ENCODE results near the gene NAA10. TPM values are rescaled to one million over a fixed set of nuclear protein-coding genes. Genes with fewer than 3 reads are reported as not detected.

The NAA10 gene
- total RNA-seq, 1 donor from 2014 or later, result 80.6 TPM

DNA sequence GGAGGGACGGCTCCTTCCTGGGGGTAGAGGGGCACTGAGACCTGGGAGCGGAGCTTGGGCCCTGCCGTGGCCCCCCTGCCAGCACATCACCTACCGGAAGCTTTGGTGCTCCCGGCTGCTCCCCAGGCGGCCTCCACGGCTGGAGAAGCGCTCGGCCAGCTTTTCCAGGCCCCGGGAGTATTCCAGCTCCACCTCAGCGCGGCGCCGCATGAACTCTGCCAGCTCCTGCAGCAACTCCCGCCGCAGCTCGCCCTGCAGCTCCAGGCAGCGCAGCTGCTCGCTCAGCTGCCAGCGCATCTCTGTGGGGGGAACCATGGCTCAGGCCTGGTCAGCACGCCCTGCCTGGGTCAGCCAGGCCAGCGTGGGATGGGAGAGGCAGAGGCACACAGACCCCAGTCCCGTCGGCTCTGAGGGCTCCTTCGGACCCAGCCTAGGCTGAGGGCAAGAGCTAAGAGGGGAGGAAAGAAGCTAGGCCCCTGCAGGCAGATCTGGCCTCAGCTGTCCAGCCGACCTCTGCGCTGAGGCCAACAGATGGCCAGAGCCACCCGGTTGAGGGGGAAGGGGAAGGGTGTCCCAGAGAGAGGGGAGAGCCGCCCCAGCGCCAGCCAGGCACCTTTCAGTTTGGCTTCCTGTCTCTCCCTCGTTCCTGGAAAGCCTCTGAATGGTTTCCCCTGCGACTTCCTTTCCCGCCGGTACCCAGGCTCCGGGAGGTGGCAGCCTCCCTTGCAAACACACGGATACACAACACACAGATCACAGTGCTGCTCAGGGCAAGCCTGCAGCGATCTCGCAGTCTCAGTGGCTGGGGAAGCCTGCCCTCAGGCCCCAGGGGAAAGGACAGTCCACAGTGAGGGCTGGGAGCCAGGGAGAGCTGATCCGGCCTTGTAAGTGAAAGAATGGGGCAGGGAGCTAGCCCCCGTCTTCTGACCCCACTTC is 13.1 kb downstream of the NAA10 start:
- ATAC-seq, result no peak
- no peak for DNase-seq (ENCODE audit: missing footprints)
- intact Hi-C loops (cut with DNase I), result no loop called here

DNA sequence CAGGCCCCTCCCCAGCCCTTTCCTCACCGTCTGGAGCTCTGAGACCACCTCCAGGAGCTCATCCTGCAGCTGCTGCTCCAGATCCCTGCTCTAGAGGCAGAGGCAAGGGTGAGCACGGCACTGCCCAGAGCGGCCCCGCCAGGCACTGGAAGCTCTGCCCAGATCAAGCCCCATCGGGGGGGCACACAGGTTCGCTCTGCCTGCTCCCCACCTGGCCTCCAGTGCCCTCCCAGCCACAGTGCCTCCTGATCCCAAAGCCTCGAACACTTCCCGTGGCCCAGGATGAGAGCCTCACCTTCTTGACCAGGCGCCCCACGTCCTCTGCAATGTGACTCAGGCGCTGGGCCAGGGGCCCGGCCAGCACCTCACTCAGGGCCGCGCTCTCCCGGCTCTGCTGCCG is 13.8 kb downstream of the NAA10 start:
- no peak for DNase-seq (ENCODE audit: missing footprints)
- no peak for ATAC-seq
- intact Hi-C loops (cut with DNase I), result no loop called here

DNA sequence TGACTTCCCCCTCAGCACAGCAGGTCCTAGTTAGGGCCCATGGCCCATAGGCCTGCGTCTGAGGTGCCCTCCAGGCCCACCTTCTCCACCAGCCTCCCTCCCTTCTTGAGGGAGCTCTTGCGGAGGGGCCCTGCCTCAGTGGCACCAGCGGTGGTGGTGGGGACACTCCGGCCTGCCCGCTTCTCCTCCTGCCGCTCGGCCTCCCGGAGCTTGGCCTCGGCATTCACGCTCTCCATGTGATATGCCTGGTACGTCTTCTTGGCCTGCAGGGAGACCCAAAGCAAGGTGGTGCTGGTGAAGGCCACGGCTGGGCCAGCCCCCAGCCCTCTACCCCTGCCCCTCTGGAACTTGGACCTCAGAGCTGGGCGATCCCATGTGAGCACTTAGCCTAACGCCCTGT is 14.3 kb downstream of the NAA10 start:
- DNase-seq (ENCODE audit: missing footprints), result no peak
- no peak for ATAC-seq
- intact Hi-C loops (cut with DNase I), result no loop called here

DNA sequence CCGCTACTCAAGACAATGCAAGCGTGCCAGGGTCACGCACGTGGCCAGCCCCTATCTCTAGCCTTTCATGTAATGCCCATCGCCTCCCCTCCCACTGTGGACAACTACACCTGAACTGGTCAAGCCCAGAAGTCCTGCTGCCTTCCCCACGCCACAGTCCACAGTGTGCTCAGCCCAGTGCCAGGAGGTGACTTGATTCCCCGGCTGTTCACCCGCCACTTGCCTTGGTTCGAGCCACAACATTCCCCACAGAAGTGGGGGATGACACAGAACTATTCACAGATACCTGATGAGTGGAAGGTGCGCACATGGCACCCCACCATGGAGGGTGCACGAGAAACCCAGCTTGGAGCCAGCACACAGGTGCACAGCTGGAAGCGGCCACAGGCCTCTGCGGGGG is 15.6 kb downstream of the NAA10 start:
- ATAC-seq (no peak), DNase-seq (ENCODE audit: missing footprints) (no peak)
- intact Hi-C loops (cut with DNase I), result no loop called here

DNA sequence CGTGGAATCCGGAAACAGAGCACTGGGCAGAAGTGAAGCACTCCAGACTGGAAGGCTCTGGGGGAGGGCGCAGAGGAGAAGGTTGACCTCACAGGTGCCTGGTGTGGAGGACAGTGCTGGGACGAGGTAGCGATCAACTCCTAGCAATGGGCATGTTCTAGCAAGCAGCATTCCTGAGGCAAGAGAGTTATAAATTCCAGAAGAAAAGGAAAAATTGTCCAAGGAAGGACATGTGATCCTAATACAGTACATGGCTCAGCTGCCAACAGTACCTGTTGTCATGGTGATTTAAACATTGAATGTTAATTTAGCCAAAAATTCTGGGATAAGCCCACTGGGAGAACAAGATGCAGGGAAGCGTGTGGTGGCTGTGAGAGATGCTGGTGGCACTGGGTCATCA is 17.0 kb downstream of the NAA10 start:
- no peak for ATAC-seq

DNA sequence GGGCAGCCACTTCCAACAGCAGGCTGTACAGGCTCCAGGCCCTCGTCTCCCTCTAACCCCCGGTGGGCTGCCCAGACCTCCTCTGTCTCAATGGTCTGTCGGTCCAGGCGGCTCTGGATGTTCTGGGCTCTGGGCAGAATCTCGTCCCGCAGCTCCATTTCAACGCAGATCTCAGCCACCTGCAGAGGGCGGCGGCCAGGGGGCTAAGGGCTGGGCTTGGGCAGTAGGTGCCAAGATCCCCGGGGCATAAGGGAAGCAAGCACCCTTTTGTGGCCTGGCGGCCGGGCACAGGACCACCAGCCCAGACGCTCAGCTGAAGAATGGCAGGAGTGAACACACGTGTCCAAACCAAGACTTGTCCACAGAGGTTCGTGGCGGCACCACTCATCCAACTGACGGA is 21.1 kb downstream of the NAA10 start:
- DNase-seq (ENCODE audit: missing footprints) (no peak), ATAC-seq (no peak)
- intact Hi-C loops (cut with DNase I), result no loop called here

More for the DNA sequence above, 17.0 kb downstream of the NAA10 start:
- intact Hi-C loops (cut with DNase I), result no loop called here
- no peak for DNase-seq (ENCODE audit: missing footprints)

DNA sequence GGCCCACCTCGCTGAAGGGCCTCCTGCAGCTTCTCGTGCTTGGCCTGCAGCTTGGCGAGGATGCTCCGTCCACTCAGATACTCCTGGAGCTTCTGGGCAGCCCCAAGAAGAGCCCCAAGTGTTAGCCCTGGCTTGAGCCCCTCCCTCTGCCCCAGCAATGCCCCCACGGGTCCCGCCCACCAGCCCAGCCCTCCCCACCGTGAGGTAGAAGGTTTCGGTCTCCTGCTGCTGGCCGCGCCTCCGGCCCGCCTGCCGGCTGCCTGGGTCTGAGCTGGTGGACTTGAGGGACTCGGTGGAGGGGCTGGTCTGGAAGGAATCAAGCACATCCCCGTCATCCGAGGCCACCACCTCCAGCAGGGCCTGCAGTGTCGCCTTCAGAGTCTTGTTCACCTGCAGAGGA is 21.6 kb downstream of the NAA10 start:
- DNase-seq (ENCODE audit: missing footprints), result no peak
- no peak for ATAC-seq
- intact Hi-C loops (cut with DNase I), result no loop called here

DNA sequence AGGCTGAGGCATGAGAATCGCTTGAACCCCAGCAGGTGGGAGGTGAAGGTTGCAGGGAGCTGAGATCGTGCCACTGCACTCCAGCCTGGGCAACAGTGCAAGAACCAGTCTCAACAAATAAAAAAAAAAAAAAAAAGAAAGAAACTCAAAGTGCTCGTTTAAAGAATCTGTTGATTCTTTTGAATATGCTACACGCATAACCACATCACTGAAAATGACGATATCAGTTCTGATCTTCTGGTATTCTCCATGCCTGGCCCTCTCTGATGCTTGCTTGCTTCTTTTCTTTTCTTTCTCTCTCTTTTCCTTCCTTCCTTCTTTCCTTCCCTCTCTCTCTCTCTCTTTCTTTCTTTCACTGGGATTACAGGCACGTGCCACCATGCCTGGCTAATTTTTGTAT is 23.0 kb downstream of the NAA10 start:
- ATAC-seq (no peak), DNase-seq (ENCODE audit: missing footprints) (no peak)
- intact Hi-C loops (cut with DNase I), result no loop called here

DNA sequence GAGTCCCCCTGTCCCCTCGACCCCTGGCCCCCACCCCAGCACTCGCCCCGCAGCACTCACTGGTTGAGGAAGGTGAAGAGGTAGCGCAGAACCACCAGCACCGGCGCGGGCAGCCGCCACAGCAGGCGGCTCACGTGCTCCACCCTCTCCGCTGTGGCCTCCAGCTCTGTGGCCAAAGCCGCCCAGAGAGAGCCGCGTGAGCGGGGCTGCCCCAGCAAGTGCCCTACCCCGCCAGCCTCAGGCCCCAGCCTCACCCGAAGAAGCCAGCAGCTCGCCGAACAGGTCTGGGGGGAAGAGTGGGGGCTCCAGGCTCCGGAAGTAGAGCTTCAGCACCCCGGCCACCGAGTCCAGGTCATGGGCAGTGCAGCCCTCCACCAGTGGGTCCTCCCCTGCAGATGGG is 24.4 kb downstream of the NAA10 start:
- intact Hi-C loops (cut with DNase I), result no loop called here
- no peak for ATAC-seq
- no peak for DNase-seq (ENCODE audit: missing footprints)

DNA sequence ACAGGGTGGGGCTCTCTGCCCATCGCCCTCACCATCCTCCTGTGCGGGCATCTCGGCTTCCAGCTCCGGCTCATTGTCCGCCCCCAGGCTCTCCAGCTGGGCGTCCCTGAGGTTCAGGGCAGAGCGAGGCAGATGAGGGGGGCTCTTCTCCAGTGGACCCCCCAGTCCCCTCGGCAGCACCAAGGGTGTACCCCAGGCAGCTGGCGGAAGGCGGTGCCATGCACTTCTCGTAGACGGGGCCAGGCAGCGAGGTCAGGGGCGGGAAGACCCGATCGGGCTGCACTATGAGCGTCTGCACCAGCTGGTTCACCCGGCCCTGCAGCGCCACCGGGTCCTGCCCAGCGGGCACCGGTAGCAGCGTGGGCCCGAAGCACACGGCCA is 24.9 kb downstream of the NAA10 start:
- ATAC-seq (no peak), DNase-seq (ENCODE audit: missing footprints) (no peak)
- intact Hi-C loops (cut with DNase I), result no loop called here

DNA sequence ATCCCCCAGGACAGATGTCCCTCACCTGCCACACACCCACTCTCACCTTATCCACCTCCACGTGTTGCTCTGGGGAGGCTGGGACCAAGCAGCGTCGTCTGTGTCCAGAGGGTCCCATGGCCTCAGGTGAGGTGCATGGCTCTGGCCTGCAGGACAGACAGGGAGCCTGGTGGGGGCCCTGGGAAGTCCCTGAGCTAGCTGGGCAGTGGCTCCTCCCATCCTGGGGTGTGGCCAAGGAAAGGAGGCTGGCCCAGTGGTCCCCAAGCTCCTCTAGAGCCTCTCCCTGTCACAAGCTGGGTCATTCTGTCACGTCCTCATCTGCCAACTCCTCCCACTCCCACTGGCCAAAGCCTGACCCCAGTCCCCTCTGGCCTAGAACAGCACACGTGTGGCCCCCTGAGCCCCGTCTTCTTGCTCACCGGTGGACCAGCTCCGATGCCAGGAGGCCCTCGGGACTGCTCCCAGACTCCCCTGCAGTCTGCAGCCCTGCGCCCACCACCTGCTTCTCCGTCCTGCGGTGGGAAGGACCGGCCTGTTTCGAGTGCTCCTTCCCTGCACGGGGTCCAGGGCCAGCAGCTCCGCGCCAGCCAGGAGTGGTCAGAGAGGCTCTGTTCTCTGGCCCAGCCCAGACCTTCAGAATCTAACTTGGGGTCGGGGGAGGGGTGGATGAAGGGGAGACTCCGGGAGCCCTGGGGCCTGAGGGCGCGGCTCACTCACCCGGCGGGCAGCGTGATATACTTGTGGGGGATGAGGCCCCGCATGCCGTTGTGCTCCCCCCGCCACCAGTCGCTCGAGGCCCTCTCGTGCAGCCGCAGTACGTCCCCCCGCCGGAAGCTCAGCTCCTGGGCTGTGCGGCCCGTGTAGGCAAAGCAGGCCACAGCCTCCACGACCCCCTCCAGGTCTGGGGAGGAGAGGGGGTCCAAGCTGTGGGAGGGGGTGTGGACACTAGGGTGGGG is 25.5 kb downstream of the NAA10 start:
- intact Hi-C loops (cut with DNase I), result no loop called here
- ATAC-seq, result no peak
- DNase-seq (ENCODE audit: missing footprints), result no peak

DNA sequence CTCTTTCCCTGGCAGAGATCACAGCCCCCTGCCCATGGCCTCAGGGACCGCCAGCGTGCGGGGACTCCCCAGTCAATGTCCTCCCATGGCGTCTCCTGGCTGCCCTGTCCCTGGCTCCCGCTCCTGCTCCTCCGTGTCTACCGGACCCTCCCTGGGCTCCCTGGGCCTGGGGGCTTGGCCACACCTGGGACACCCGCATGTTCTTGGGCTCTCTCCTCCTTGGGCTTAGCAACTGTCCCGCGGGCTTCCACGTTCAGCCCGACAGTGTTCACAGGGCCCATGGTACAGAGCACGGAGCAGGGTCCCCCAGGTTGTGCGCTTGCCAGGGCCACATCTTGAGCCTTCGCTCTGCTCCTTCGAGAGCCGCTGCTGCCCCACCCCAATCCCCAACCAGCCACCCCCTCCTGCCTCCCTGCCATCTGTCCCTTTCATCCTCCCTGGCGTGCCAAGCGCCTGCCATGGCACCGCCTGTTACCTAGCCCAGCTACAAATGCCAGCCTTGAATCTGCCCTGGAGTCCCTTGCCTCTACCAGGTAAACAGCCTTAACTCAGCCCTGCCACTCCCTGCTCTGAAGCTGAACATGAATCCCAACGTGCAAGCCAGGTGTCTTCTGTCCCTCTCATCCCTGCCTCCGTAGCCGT is 26.5 kb downstream of the NAA10 start:
- DNase-seq (ENCODE audit: missing footprints), result no peak
- intact Hi-C loops (cut with DNase I), result no loop called here
- no peak for ATAC-seq

DNA sequence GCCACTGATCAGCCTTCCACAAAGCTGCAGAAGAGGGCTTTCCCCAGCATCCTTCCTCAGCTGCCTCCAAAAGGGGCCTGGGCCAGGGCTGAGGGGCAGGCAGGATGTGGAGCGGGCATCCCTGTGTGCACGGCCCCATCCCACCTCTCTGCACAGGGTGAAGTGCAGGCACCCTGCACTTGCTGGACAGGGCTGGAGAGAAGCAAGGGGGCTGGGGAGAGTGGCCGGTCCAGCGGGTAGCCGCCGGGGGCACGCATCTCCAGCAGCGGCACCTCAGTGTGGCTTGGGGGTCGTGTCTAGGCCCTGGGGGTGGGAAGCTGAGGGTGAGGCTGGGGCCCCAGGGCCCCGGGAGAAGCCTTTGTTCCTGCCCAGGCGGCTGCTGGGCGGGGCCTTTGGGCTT is 27.4 kb downstream of the NAA10 start:
- no peak for ATAC-seq
- DNase-seq (ENCODE audit: missing footprints), result no peak
- intact Hi-C loops (cut with DNase I), result no loop called here

DNA sequence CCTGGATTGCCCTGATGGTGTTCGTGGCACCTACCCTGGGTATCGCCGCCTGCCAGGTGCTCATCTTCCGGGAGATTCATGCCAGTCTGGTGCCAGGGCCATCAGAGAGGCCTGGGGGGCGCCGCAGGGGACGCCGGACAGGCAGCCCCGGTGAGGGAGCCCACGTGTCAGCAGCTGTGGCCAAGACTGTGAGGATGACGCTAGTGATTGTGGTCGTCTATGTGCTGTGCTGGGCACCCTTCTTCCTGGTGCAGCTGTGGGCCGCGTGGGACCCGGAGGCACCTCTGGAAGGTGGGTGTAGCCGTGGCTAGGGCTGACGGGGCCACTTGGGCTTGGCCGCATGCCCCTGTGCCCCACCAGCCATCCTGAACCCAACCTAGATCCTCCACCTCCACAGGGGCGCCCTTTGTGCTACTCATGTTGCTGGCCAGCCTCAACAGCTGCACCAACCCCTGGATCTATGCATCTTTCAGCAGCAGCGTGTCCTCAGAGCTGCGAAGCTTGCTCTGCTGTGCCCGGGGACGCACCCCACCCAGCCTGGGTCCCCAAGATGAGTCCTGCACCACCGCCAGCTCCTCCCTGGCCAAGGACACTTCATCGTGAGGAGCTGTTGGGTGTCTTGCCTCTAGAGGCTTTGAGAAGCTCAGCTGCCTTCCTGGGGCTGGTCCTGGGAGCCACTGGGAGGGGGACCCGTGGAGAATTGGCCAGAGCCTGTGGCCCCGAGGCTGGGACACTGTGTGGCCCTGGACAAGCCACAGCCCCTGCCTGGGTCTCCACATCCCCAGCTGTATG is 28.5 kb downstream of the NAA10 start:
- intact Hi-C loops (cut with DNase I), result no loop called here
- ATAC-seq (no peak), DNase-seq (ENCODE audit: missing footprints) (no peak)

DNA sequence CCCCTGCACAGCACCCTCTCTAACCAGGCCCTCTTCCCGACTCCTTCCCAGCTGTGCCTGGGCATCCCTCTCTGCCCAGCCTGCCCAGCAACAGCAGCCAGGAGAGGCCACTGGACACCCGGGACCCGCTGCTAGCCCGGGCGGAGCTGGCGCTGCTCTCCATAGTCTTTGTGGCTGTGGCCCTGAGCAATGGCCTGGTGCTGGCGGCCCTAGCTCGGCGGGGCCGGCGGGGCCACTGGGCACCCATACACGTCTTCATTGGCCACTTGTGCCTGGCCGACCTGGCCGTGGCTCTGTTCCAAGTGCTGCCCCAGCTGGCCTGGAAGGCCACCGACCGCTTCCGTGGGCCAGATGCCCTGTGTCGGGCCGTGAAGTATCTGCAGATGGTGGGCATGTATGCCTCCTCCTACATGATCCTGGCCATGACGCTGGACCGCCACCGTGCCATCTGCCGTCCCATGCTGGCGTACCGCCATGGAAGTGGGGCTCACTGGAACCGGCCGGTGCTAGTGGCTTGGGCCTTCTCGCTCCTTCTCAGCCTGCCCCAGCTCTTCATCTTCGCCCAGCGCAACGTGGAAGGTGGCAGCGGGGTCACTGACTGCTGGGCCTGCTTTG is 29.2 kb downstream of the NAA10 start:
- intact Hi-C loops (cut with DNase I), result no loop called here
- DNase-seq (ENCODE audit: missing footprints), result no peak
- ATAC-seq, result no peak

DNA sequence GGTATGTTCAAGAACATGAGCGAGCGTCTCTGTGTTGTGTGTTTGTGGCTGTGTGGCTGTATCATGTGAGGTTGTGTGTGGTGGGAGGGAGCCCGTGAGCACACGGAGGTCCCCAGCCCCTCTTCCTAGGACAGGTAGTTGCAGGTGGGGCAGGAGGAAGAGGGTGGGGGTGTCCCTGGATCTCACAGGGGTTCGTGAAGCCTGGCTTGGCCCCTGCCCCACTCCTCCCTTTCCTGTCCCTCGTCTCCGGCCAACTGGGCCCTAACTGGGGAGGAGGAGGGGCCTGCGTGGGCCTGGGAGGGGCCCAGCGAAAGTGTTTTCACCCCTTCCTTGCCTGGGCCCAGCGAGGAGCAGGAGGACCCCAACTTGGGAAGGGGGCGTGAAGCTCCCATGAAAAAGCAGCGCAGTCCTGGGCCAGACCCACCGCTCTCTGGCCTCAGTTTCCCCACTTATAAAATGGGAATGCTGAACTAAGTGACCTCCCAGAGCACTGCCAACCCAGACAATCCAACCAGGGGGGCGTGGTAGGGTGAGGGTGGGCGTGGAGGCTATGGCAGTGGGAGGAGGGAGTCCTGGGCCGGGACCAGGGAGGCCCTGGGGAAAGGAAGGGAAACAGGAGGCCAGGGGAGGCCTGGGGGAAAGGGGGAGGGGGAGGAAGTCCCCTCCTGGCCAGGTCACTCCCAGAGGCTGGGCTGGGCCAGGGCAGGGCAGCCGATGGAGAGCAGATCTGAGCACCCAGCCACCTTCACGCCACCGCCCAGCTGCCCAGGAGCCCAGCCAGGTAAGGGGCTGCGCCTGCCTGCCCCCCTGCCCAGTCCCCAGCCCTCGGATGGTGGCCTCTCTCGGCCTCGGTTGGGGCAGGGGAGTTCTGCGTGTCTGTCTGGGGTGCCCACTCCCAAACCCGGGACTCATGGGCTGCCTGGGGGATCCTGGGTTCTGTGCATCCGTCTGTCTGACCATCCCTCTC is 30.6 kb downstream of the NAA10 start, which contains the start of gene AVPR2:
Gene AVPR2 (plus strand): TSS at position 683 of the 967 bp plus-strand sequence. CDS start 473 bp downstream, outside the sequence.
- DNase-seq (ENCODE audit: missing footprints) (no peak), ATAC-seq (no peak)
- intact Hi-C loops (cut with DNase I), result no loop called here
